GM12878 (cell line): ENCODE results near the gene TUFM. TPM values are rescaled to one million over a fixed set of nuclear protein-coding genes. Genes with fewer than 3 reads are reported as not detected.
A peak's percentile ranks its signal among the peaks of the same experiment; 100 is the strongest.

ENCODE experiments used
- ATAC-seq: fragments of 200-7000 bp; cut with Tn5 transposase; 3 replicates; pipeline ENCODE4 v1.9.1; 2020; ENCODE audit warnings: mild to moderate bottlenecking, moderate library complexity
- BruUV-seq: library from RNA; stranded (reverse); fragments of 400-500 nt; replicated peaks from 2 replicates; lab custom pipeline; 2021; lab: Mats Ljungman, UMichigan
- CTCF ChIA-PET: fragments of 300-600 bp; sonication (Branson Sonifier 250); formaldehyde crosslinking; extraction: SDS; loops from one replicate; lab custom pipeline; 2021; ENCODE audit warnings: inconsistent platforms; lab: Yijun Ruan, JAX
- POLR2A ChIA-PET: fragments of 350-600 bp; formaldehyde crosslinking; extraction: SDS; loops from one replicate; lab custom pipeline; 2021; ENCODE audit warnings: inconsistent platforms; lab: Charles Lee
- RAD21 ChIA-PET: fragments of 300-600 bp; sonication (Branson Sonifier 250); formaldehyde crosslinking; loops from one replicate; lab custom pipeline; 2023; ENCODE audit warnings: antibody characterized with exemption; ENCODE audit not compliant: unreplicated experiment; lab: Charles Lee
- SMC1A ChIA-PET: fragments of 300-600 bp; sonication (Branson Sonifier 250); formaldehyde crosslinking; loops from one replicate; lab custom pipeline; 2023; ENCODE audit not compliant: unreplicated experiment, uncharacterized antibody; lab: Charles Lee
- DNase-seq: peaks from one replicate; pipeline ENCODE4 v3.0.0-alpha.2; 2011; ENCODE audit warnings: low read depth, low spot score
- FAIRE-seq: peaks from 3 replicates; lab custom pipeline; 2011; peaks lifted over from hg19 to GRCh38; lab: Jason Lieb, UNC
- H2AFZ ChIP-seq: 2 replicates; pipeline ENCODE4 v1.6.0; 2011; ENCODE audit warnings: low read depth, low read length, control low read depth; ENCODE audit not compliant: control insufficient read depth
- H3K27ac ChIP-seq: 2 replicates; pipeline ENCODE4 v1.5.1; 2011; ENCODE audit warnings: control low read depth; ENCODE audit not compliant: control insufficient read depth, insufficient read depth
- H3K27me3 ChIP-seq, 2 experiments: replicated peaks in 1 of 2; 2 replicates each; pipeline versions ENCODE4 v1.6.0 to v1.6.1; 2011; ENCODE audit warnings: low read length in 1 of 2; ENCODE audit not compliant: control insufficient read depth in 2 of 2, insufficient read depth in 2 of 2
- H3K36me3 ChIP-seq, 2 experiments: 2 replicates each; pipeline ENCODE4 v1.5.1; 2011; ENCODE audit warnings: low read length in 1 of 2; ENCODE audit not compliant: control insufficient read depth in 2 of 2, insufficient read depth in 2 of 2
- H3K4me1 ChIP-seq: 2 replicates; pipeline ENCODE4 v1.6.1; 2011; ENCODE audit warnings: mild to moderate bottlenecking, low read length, moderate library complexity, mixed read lengths; ENCODE audit not compliant: control insufficient read depth, insufficient read depth
- H3K4me2 ChIP-seq: 2 replicates; pipeline ENCODE4 v1.6.0; 2011; ENCODE audit warnings: control low read depth; ENCODE audit not compliant: control insufficient read depth, insufficient read depth
- H3K4me3 ChIP-seq: fragments of 200-600 bp; sonication (generic); 2 replicates; pipeline ENCODE4 v1.5.1; 2016
- H3K79me2 ChIP-seq: 2 replicates; pipeline ENCODE4 v1.6.0; 2011; ENCODE audit warnings: low read length; ENCODE audit not compliant: control insufficient read depth, insufficient read depth
- H3K9ac ChIP-seq: 2 replicates; pipeline ENCODE4 v1.8.0; 2011; ENCODE audit warnings: low read length, control low read depth, mixed read lengths; ENCODE audit not compliant: control insufficient read depth, insufficient read depth
- H3K9me3 ChIP-seq: replicated peaks from 3 replicates; pipeline ENCODE4 v1.5.1; 2011; ENCODE audit warnings: mild to moderate bottlenecking, low read length; ENCODE audit not compliant: control insufficient read depth, insufficient read depth
- H4K20me1 ChIP-seq: 2 replicates; pipeline ENCODE4 v1.6.0; 2011; ENCODE audit not compliant: control insufficient read depth, insufficient read depth
- E4F1 ChIP-seq: fragments of 450-650 bp; IDR thresholded peaks from 2 replicates; pipeline ENCODE4 v1.6.1; 2018; ENCODE audit warnings: borderline replicate concordance, mild to moderate bottlenecking; ENCODE audit not compliant: partially characterized antibody
- EP300 ChIP-seq, 2 experiments: fragments of 150-350 bp in 1 of 2; IDR thresholded peaks; 2 replicates each; pipeline ENCODE4 v1.6.1; 2011 to 2012; ENCODE audit warnings: low read depth in 2 of 2, low read length in 2 of 2, borderline replicate concordance in 1 of 2, improper control_type of control experiment in 1 of 2, inconsistent platforms in 1 of 2; ENCODE audit not compliant: control insufficient read depth in 1 of 2
- MXI1 ChIP-seq: fragments of 150-350 bp; IDR thresholded peaks from 2 replicates; pipeline ENCODE4 v1.6.1; 2011; ENCODE audit warnings: low read depth, mild to moderate bottlenecking, inconsistent platforms, low read length, improper control_type of control experiment
- NRF1 ChIP-seq: conservative IDR thresholded peaks from 2 replicates; pipeline ENCODE4 v1.6.1; 2011; ENCODE audit warnings: mild to moderate bottlenecking, low read depth, low read length, improper control_type of control experiment
- PML ChIP-seq: IDR thresholded peaks from 2 replicates; pipeline ENCODE4 v1.6.1; 2012; ENCODE audit warnings: low read length, inconsistent platforms
- REST ChIP-seq: IDR thresholded peaks from 2 replicates; pipeline ENCODE4 v1.6.1; 2012; ENCODE audit warnings: mild to moderate bottlenecking, low read depth, low read length
- SIX5 ChIP-seq: IDR thresholded peaks from 2 replicates; pipeline ENCODE4 v1.6.1; 2011; ENCODE audit warnings: mild to moderate bottlenecking, low read depth, low read length, moderate library complexity; ENCODE audit not compliant: severe bottlenecking
- SMARCA5 ChIP-seq: fragments of 450-650 bp; IDR thresholded peaks from 2 replicates; pipeline ENCODE4 v1.6.1; 2017; ENCODE audit warnings: mild to moderate bottlenecking
- SP1 ChIP-seq: IDR thresholded peaks from one replicate; pipeline ENCODE4 v1.6.1; 2011; ENCODE audit warnings: low read depth, low read length
- SREBF2 ChIP-seq: IDR thresholded peaks from 2 replicates; pipeline ENCODE4 v1.6.1; 2012; ENCODE audit warnings: mild to moderate bottlenecking, low read length
- ZSCAN29 ChIP-seq: fragments of 450-650 bp; IDR thresholded peaks from 2 replicates; pipeline ENCODE4 v1.6.1; 2017; ENCODE audit warnings: mild to moderate bottlenecking, moderate library complexity
- WGBS: methylation state at CpG from one replicate; pipeline ENCODE4 v1.1.6; 2016; ENCODE audit warnings: low lambda C conversion rate; ENCODE audit not compliant: insufficient replicate concordance, insufficient coverage; ENCODE audit errors: missing lambda C conversion rate; 5-methylcytosine and 5-hydroxymethylcytosine counted together
- in situ Hi-C: fragments of 300-500 bp; cut with MboI; formaldehyde crosslinking; loops from 9 replicates; pipeline ENCODE4 v1.14.3; 2018; ENCODE audit warnings: mixed read lengths
- intact Hi-C: fragments of 100-400 bp; cut with micrococcal nuclease; formaldehyde crosslinking; loops from one replicate; pipeline ENCODE4 v1.14.2; 2022; ENCODE audit not compliant: unreplicated experiment
- polyA plus RNA-seq, 11 experiments: library from polyadenylated mRNA; depleted of rRNA in 4 of 11; unstranded in 6 of 11; stranded (reverse) in 5 of 11; fragments of >200 nt; fragmentation: Nextera tagmentation in 4 of 11; fragmentation: Illumina TruSeq in 1 of 11; extraction: Ambion mirVana in 4 of 11; extraction: Trizol in 1 of 11; gene quantifications; 1 replicate in 1 of 11; 2 replicates in 10 of 11; pipeline versions ENCODE4 v1.2.1 to v1.2.3, GENCODE V29; 2011 to 2016; ENCODE audit warnings: inconsistent platforms in 2 of 11, missing spikeins in 2 of 11, low read depth in 1 of 11
- total RNA-seq, 4 experiments: library from RNA; depleted of rRNA in 3 of 4; stranded (reverse); fragments of >200 nt in 3 of 4; fragmentation: Illumina TruSeq in 1 of 4; extraction: Trizol in 1 of 4; gene quantifications; 2 replicates each; pipeline versions ENCODE4 v1.2.1 to v1.2.3, GENCODE V29; 2013 to 2021
- TF ChIP-seq, protein P1 (sequence below): fragments of 450-650 bp; IDR thresholded peaks from 2 replicates; pipeline ENCODE4 v1.6.1; 2016; ENCODE audit warnings: mild to moderate bottlenecking
- TF ChIP-seq, protein P2 (sequence below): fragments of 450-650 bp; IDR thresholded peaks from 2 replicates; pipeline ENCODE4 v1.6.1; 2014; ENCODE audit warnings: mild to moderate bottlenecking

The TUFM gene
- total and polyA plus RNA-seq, 10 of the 15 experiments (the other 5 are each of a cell fraction or from before 2014, with no cell fraction given): 23.4 to 354 (median 182) TPM

DNA sequence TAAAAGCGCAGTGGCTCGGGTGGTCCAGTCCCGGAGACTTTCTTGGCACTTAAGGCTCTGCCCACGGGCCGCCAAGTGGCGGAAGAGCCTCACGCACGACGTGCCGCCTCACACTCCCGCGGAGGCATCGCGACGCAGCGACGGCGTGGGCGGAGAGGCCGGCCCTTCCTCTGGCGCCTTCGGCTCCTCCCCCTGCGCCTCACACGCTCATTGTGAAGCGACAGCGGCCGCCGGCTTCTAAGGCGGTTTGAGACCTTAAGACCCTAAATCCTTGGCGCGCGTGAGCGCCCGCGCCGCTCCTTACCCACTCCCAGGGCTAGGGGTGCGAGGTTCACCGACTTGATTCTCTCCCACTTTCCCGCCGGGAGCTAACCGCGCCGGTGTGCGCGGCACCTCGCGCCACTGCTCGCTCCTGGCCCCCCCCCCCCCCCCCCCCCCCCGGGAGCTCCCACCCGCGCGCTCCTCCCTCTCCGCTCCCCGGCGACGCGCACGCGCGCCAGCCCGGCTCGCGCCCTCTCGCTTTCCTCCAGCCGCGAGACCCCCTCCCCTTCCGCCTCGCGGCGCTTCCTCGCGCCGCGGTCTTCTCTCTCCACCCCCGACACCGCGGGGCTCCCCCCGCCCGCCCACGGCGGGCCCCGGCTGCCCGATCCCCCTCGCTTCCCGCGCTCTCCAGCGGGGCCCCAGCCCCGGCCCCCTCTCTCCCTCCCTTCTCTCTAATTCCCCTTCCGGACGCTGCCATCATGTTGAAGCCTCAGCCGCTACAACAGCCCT, 23.4 kb downstream of the TUFM start, which contains the start of gene ATXN2L:
ATXN2L (plus strand) TSS at position 480 of the 771 bp plus-strand sequence; CDS start at position 741, 261 bp downstream.
- ChIA-PET SMC1A (interaction anchor here (0.6 to 3.1 kb wide), 7 partner anchors 24 to 128 kb away, joined by 3 to 12 read pairs (median 4); partner anchors contain the start of genes CD19, NFATC2IP and SH2B1), POLR2A (interaction anchor here (1.0 to 3.9 kb wide), 9 partner anchors 11 to 329 kb away, joined by 3 to 28 read pairs (median 4); partner anchors contain the start of genes APOBR, CD19, NFATC2IP and TUFM), CTCF (interaction anchor here (1.4 to 2.0 kb wide), 3 partner anchors 41 to 151 kb away, joined by 4 to 7 read pairs (median 5); partner anchors contain the start of gene SH2B1), RAD21 (interaction anchor here (0.6 to 2.0 kb wide), 7 partner anchors 24 to 123 kb away, joined by 3 to 7 read pairs (median 5); partner anchors contain the start of genes CD19 and TUFM)
- Histone ChIP-seq H3K4me1 (peaks cover 8% of the 10 kb centered on the region; the same call in 1 of the 2 replicates), H3K4me2 (peak within 1 kb of the TSS; percentile 100), H3K4me3 (peak within 1 kb of the TSS; percentile 79), H2AFZ (peak within 1 kb of the TSS; percentile 89), H3K9ac (peak within 1 kb of the TSS; percentile 98), H3K79me2 (peaks cover 55% of the 10 kb centered on the region), H3K27me3 (no peaks in the 10 kb centered on the region), H4K20me1 (peaks cover 10% of the 10 kb centered on the region), H3K9me3 (no peaks in the 10 kb centered on the region), H3K36me3 (peaks cover 15 to 23% of the 10 kb centered on the region in 2 experiments), H3K27ac (peak within 1 kb of the TSS; percentile 97)
- WGBS: 1% methylated on average over 47 of the region's 91 CpGs
- no TSS peak for BruUV-seq
- ATAC-seq (peak; percentile 58), FAIRE-seq (peak; percentile 70), DNase-seq (peak; percentile 77)
- intact Hi-C loops: loop anchor here (5.0 kb wide), 1 partner anchor 125 kb away; no protein-coding TSS in a partner anchor
- in situ Hi-C loops: no loop called here
- no peak for TF ChIP-seq SREBF2
- TF ChIP-seq SMARCA5: peak; percentile 98
- TF ChIP-seq, protein P1, sequence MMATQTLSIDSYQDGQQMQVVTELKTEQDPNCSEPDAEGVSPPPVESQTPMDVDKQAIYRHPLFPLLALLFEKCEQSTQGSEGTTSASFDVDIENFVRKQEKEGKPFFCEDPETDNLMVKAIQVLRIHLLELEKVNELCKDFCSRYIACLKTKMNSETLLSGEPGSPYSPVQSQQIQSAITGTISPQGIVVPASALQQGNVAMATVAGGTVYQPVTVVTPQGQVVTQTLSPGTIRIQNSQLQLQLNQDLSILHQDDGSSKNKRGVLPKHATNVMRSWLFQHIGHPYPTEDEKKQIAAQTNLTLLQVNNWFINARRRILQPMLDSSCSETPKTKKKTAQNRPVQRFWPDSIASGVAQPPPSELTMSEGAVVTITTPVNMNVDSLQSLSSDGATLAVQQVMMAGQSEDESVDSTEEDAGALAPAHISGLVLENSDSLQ: peak; percentile 89
- no peak for TF ChIP-seq E4F1
- no peak; a peak in 1 of 4 replicates for TF ChIP-seq EP300 (IDR thresholded peaks at IDR 0.05; ENCODE audit: borderline replicate concordance in 1 of 2, control insufficient read depth in 1 of 2, low read depth in 2 of 2, low read length in 2 of 2)
- TF ChIP-seq, protein P2, sequence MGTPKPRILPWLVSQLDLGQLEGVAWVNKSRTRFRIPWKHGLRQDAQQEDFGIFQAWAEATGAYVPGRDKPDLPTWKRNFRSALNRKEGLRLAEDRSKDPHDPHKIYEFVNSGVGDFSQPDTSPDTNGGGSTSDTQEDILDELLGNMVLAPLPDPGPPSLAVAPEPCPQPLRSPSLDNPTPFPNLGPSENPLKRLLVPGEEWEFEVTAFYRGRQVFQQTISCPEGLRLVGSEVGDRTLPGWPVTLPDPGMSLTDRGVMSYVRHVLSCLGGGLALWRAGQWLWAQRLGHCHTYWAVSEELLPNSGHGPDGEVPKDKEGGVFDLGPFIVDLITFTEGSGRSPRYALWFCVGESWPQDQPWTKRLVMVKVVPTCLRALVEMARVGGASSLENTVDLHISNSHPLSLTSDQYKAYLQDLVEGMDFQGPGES: 0 out of 2 replicates have a peak, but pooled peaks have one; percentile 45
- peak; percentile 92 for TF ChIP-seq MXI1
- peak; percentile 59 for TF ChIP-seq SIX5
- peak; percentile 88 for TF ChIP-seq SP1
- peak; percentile 30; the same call in 1 of the 2 replicates for TF ChIP-seq NRF1
- peak; percentile 95 for TF ChIP-seq PML
- peak; percentile 23; the same call in 1 of the 2 replicates for TF ChIP-seq REST
- TF ChIP-seq ZSCAN29: peak; percentile 64; the same call in 1 of the 2 replicates
